ENCODE measurements around the gene LCE2A. TPM values are rescaled to one million over a fixed set of nuclear protein-coding genes. Genes with fewer than 3 reads are reported as not detected.

LCE2A gene
- total and polyA plus RNA-seq, 9 of the 15 experiments (the other 6 are each of a cell fraction or from before 2014, with no cell fraction given): not detected

DNA sequence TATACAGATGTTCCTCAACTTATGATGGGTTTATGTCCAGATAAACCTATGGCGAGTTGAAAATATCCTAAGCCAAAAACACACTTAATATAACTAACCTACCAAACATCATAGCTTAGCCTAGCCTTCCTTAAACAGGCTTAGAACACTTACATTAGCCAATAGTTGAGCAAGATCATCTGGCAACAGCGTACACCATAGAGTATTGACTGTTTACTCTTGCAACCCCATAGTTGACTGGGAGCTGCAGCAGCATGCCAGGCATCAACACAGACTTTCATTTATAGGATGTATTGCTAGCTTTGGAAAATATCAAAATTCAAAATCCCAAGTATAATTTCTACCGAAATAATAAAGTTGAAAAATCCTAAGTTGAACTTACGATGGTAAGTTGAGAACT, 40.5 kb upstream of the LCE2A start:
- no peak overlapping the region for H3K4me3 ChIP-seq
- no peak overlapping the region for H3K4me2 ChIP-seq (ENCODE audit: insufficient read depth, low read length)
- BruUV-seq (replicated peaks): no TSS peak
- H3K27ac ChIP-seq (ENCODE audit: extremely low read depth, low read depth, low read length): no peak overlapping the region
- POLR2A ChIA-PET: no interaction called here
- H3K36me3 ChIP-seq (ENCODE audit: control insufficient read depth, insufficient read depth, low read length): no peaks in the 10 kb centered on the region
- no peaks in the 10 kb centered on the region for H3K4me1 ChIP-seq (replicated peaks in 1 of 2; ENCODE audit: control insufficient read depth in 2 of 2, insufficient read depth in 2 of 2, low read length in 2 of 2)
- ATAC-seq: no peak
- no peak for TF ChIP-seq HSF4 (CRISPR knock-in tag; IDR thresholded peaks at IDR 0.05; ENCODE audit: borderline replicate concordance)
- no peak for TF ChIP-seq SMARCA5 (IDR thresholded peaks at IDR 0.05)
- no peak for TF ChIP-seq CREBBP (IDR thresholded peaks at IDR 0.05; ENCODE audit: low read depth, low read length)
- TF ChIP-seq FOXO4 (CRISPR knock-in tag; IDR thresholded peaks at IDR 0.05): no peak
- no peak for TF ChIP-seq HMGN3 (IDR thresholded peaks at IDR 0.05; ENCODE audit: borderline replicate concordance, extremely low read depth, insufficient read length, low read depth, low read length)
- no peak for TF ChIP-seq E2F1 (CRISPR knock-in tag; IDR thresholded peaks at IDR 0.05)
- no peak for TF ChIP-seq MXD1 (CRISPR knock-in tag; IDR thresholded peaks at IDR 0.05; ENCODE audit: borderline replicate concordance, poor library complexity, severe bottlenecking)
- no peak for TF ChIP-seq KLF6 (CRISPR knock-in tag; IDR thresholded peaks at IDR 0.05; ENCODE audit: borderline replicate concordance)
- TF ChIP-seq, protein P1, sequence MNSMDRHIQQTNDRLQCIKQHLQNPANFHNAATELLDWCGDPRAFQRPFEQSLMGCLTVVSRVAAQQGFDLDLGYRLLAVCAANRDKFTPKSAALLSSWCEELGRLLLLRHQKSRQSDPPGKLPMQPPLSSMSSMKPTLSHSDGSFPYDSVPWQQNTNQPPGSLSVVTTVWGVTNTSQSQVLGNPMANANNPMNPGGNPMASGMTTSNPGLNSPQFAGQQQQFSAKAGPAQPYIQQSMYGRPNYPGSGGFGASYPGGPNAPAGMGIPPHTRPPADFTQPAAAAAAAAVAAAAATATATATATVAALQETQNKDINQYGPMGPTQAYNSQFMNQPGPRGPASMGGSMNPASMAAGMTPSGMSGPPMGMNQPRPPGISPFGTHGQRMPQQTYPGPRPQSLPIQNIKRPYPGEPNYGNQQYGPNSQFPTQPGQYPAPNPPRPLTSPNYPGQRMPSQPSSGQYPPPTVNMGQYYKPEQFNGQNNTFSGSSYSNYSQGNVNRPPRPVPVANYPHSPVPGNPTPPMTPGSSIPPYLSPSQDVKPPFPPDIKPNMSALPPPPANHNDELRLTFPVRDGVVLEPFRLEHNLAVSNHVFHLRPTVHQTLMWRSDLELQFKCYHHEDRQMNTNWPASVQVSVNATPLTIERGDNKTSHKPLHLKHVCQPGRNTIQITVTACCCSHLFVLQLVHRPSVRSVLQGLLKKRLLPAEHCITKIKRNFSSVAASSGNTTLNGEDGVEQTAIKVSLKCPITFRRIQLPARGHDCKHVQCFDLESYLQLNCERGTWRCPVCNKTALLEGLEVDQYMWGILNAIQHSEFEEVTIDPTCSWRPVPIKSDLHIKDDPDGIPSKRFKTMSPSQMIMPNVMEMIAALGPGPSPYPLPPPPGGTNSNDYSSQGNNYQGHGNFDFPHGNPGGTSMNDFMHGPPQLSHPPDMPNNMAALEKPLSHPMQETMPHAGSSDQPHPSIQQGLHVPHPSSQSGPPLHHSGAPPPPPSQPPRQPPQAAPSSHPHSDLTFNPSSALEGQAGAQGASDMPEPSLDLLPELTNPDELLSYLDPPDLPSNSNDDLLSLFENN (IDR thresholded peaks at IDR 0.05; ENCODE audit: low read depth in 2 of 2, low read length in 2 of 2): no peak
- no peak for TF ChIP-seq ZNF165 (CRISPR knock-in tag; IDR thresholded peaks at IDR 0.05; ENCODE audit: borderline replicate concordance)
- TF ChIP-seq ZEB2 (IDR thresholded peaks at IDR 0.05): no peak
- no peak for TF ChIP-seq KLF13 (tag; IDR thresholded peaks at IDR 0.05; ENCODE audit: borderline replicate concordance, low read depth)
- TF ChIP-seq THRAP3 (IDR thresholded peaks at IDR 0.05; ENCODE audit: borderline replicate concordance): no peak
- H3K9ac ChIP-seq (ENCODE audit: insufficient read depth in 1 of 2, low read depth in 2 of 2, low read length in 2 of 2): no peak overlapping the region
- no peaks in the 10 kb centered on the region for H3K27me3 ChIP-seq (ENCODE audit: control insufficient read depth in 2 of 2, insufficient read depth in 2 of 2, low read length in 2 of 2)
- in situ Hi-C loops (cut with MboI) (loop anchor here (10.0 kb wide), 1 partner anchor 567 kb away; no protein-coding TSS in a partner anchor), intact Hi-C loops (cut with micrococcal nuclease) (loop anchor here (10.0 kb wide), 2 partner anchors 87 to 537 kb away; no protein-coding TSS in a partner anchor)
- H3K9me1 ChIP-seq (ENCODE audit: control insufficient read depth, insufficient read depth, low read length): no peaks in the 10 kb centered on the region
- no peak for FAIRE-seq
- H4K20me1 ChIP-seq (replicated peaks; ENCODE audit: control insufficient read depth, insufficient read depth, low read length): no peaks in the 10 kb centered on the region
- H3K9me3 ChIP-seq (replicated peaks; ENCODE audit: control insufficient read depth, insufficient read depth, low read depth, low read length): no peaks in the 10 kb centered on the region
- DNase-seq (ENCODE audit: extremely low read depth in 1 of 4, low spot score in 3 of 4): no peak
- H2AFZ ChIP-seq (ENCODE audit: low read depth, low read length): no peak overlapping the region
- WGBS (ENCODE audit: insufficient coverage, low coverage, missing lambda C conversion rate): 2% methylated on average over 4 of the region's 4 CpGs
- H3K79me2 ChIP-seq (ENCODE audit: control insufficient read depth, insufficient read depth, low read length): no peaks in the 10 kb centered on the region
- CTCF ChIA-PET (ENCODE audit: low intra/inter-chr PET ratio): no interaction called here

All from K562 (cell line).